Pericardium fibroblast (primary cell): Measurements from ENCODE around the gene SLC22A23. TPM values are rescaled to one million over a fixed set of nuclear protein-coding genes. Genes with fewer than 3 reads are reported as not detected.

Source experiments
- total RNA-seq: library from RNA; depleted of rRNA; stranded (reverse); fragments of >200 nt; gene quantifications from 2 replicates; pipeline ENCODE4 v1.2.3, GENCODE V29; 2015

SLC22A23 gene, protein sequence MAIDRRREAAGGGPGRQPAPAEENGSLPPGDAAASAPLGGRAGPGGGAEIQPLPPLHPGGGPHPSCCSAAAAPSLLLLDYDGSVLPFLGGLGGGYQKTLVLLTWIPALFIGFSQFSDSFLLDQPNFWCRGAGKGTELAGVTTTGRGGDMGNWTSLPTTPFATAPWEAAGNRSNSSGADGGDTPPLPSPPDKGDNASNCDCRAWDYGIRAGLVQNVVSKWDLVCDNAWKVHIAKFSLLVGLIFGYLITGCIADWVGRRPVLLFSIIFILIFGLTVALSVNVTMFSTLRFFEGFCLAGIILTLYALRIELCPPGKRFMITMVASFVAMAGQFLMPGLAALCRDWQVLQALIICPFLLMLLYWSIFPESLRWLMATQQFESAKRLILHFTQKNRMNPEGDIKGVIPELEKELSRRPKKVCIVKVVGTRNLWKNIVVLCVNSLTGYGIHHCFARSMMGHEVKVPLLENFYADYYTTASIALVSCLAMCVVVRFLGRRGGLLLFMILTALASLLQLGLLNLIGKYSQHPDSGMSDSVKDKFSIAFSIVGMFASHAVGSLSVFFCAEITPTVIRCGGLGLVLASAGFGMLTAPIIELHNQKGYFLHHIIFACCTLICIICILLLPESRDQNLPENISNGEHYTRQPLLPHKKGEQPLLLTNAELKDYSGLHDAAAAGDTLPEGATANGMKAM
- 2.7 and 3.0 TPM in 2 replicates for total RNA-seq

GRCh38 chr6:3456898-3457709, at the start of gene SLC22A23:
TSS of gene SLC22A23 (minus strand) at chr6:3457050. CDS start at chr6:3456559, 491 bp downstream.

DNA sequence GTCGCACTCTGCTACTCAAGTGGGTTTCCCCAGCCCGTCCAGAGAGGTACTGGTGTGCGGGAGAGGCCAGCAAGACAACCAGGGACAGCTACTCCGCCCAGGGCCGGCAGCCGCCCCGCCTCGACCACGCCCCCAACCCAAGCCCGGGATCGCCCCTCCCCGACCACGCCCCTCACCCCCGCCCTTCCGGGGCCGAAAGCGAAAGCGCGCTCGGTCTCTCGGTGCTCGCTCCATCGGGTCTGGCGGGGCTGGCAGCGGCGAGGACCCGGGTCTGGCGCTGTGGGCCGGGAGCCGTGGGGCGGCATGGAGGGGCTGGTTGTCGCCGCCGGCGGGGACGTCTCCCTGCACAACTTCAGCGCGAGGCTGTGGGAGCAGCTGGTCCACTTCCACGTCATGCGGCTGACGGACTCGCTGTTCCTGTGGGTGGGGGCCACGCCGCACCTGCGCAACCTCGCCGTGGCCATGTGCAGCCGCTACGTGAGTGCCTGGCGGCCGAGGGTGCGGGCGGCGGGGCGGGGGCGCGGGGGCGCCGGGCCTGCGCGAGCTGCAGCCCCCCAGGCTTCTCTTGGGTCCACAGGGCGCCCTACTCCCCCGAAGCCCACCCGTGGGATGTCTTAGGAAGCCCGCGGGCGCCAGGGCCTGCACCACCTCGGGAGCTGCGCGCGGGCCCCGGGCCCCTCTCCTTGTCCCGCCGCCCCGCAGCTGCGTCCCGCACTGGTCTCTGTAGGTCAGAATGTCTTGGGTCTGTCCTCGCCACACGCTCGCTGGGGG, 197.9 kb downstream of the SLC22A23 start, which contains the start of gene PSMG4:
Gene PSMG4 (plus strand): TSS at position 228 of the 771 bp plus-strand sequence. CDS start 76 bp downstream, at position 304.

DNA sequence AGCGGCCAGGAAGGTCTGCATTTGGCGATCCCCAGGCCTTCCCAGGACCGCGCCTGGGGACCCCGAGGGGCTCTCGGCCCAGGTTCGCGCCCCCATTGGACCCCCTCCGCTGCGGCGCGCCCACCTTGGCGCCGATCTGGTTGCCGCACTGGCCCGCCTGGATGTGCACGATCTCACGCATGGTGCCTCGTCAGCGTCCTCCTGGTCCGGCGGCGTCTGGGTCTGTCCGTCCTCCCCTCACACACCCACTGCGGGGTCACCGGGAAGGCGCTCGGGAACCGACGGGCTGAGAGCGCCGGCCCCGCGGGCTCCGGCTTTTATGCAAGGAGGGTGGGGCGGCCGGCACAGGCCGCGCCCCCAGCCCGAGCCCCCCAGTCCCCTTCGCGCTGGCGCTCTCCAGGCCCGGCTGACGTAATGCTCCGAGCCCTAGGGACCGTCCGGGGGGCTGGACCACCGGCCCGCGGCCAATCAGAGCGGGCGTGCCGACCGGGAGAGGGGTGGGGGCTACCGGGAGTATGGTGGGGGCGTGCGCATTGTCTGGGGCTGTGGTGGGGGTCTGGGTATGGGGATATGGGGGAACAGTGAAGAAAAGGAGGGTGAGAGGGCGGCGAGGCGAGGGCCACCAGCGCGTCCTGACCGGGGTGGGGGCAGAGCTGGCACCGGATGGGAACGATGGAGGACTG, 229.3 kb downstream of the SLC22A23 start, which contains the start of gene TUBB2B:
Gene TUBB2B (minus strand): TSS at position 291 of the 683 bp plus-strand sequence. CDS start 110 bp downstream, at position 181.

Other genes with a start within 250 kb of the SLC22A23 start
- gene TUBB2B, start 229.4 kb downstream of the SLC22A23 start, total RNA-seq, result 2.4 and 3.5 TPM in 2 replicates
- 5.2 and 22.5 TPM in 2 replicates for gene PSMG4, start 198.1 kb downstream of the SLC22A23 start, total RNA-seq